HG03066 (cell line): ENCODE data around the gene GARIN5A.
"Not testable (repeated sequence)": the region's sequence is repeated elsewhere in the genome, so short reads cannot be mapped to it uniquely, and the experiment has no call there.

Experiments
- ATAC-seq: cut with Tn5 transposase; IDR thresholded peaks from one replicate; pipeline ENCODE4 v1.9.1; 2021; ENCODE audit warnings: low read depth; ENCODE audit not compliant: unreplicated experiment

Gene GARIN5A

GRCh38 chr19:50466706-50467039 is 10.0 kb downstream of the GARIN5A start:
- no peak for ATAC-seq

- ATAC-seq = no peak
Observed at GRCh38 chr19:50465986-50466705, 10.5 kb downstream of the GARIN5A start.

- ATAC-seq = no peak
Observed at GRCh38 chr19:50465000-50465399, 11.6 kb downstream of the GARIN5A start.

- ATAC-seq = no peak
Observed at GRCh38 chr19:50464348-50464747, 12.3 kb downstream of the GARIN5A start.

- ATAC-seq = no peak
Observed at GRCh38 chr19:50462970-50463369, 13.7 kb downstream of the GARIN5A start.

GRCh38 chr19:50461066-50461875 is 15.4 kb downstream of the GARIN5A start:
- no peak for ATAC-seq

GRCh38 chr19:50460161-50460765 is 16.4 kb downstream of the GARIN5A start:
- ATAC-seq = peak; percentile 76

GRCh38 chr19:50459638-50460037 is 17.0 kb downstream of the GARIN5A start:
- ATAC-seq = no peak

GRCh38 chr19:50459067-50459456 is 17.6 kb downstream of the GARIN5A start:
- ATAC-seq = no peak

GRCh38 chr19:50458396-50459066 is 18.1 kb downstream of the GARIN5A start:
- ATAC-seq = no peak

GRCh38 chr19:50457300-50457699 is 19.3 kb downstream of the GARIN5A start:
- ATAC-seq = no peak

- ATAC-seq = no peak
Observed at GRCh38 chr19:50455992-50456391, 20.7 kb downstream of the GARIN5A start.

GRCh38 chr19:50453243-50453642 is 23.4 kb downstream of the GARIN5A start:
- no peak for ATAC-seq

GRCh38 chr19:50451223-50451534 is 25.5 kb downstream of the GARIN5A start:
- ATAC-seq = no peak

GRCh38 chr19:50450369-50451222 is 26.1 kb downstream of the GARIN5A start:
- ATAC-seq = no peak

- no peak for ATAC-seq
Observed at GRCh38 chr19:50449236-50449899, 27.3 kb downstream of the GARIN5A start.

- ATAC-seq = no peak
Observed at GRCh38 chr19:50447750-50448149, 28.9 kb downstream of the GARIN5A start.

GRCh38 chr19:50447053-50447452 is 29.6 kb downstream of the GARIN5A start:
- no peak for ATAC-seq

- ATAC-seq = no peak
Observed at GRCh38 chr19:50444059-50444458, 32.6 kb downstream of the GARIN5A start.

- not testable (repeated sequence) for ATAC-seq
Observed at GRCh38 chr19:50439130-50439529, 37.5 kb downstream of the GARIN5A start.
